ENCODE results near the gene GRAMD1B. TPM values are rescaled to one million over a fixed set of nuclear protein-coding genes. Genes with fewer than 3 reads are reported as not detected.

Gene GRAMD1B
- total RNA-seq, 2 donors from 2014 or later: 28.8 to 39.6 TPM

GRCh38 chr11:123544631-123545375 is 114.7 kb downstream of the GRAMD1B start:
- no peak overlapping the region for H3K27ac Mint-ChIP-seq
- no peaks in the 10 kb centered on the region for H3K9me3 ChIP-seq (ENCODE audit: control insufficient read depth, low read length)
- H3K4me3 ChIP-seq (ENCODE audit: low read length): no peak overlapping the region
- no peaks in the 10 kb centered on the region for H3K27me3 Mint-ChIP-seq (ENCODE audit: insufficient read depth)
- 79 to 88% methylated on average over 9 to 16 of the region's 16 CpGs for WGBS, 2 experiments (ENCODE audit: insufficient coverage in 1 of 2, insufficient read length in 1 of 2)
- no peak overlapping the region for H3K27ac ChIP-seq (ENCODE audit: low read depth, low read length)
- H3K36me3 Mint-ChIP-seq (ENCODE audit: low read depth): no peaks in the 10 kb centered on the region
- H3K9me3 Mint-ChIP-seq: no peaks in the 10 kb centered on the region
- H3K4me3 Mint-ChIP-seq: no peak overlapping the region
- no peak for TF ChIP-seq CTCF (conservative IDR thresholded peaks at IDR 0.05)
- H3K36me3 ChIP-seq (ENCODE audit: control insufficient read depth, insufficient read depth, low read length): peaks cover 20% of the 10 kb centered on the region
- no peak overlapping the region for H3K9ac ChIP-seq (ENCODE audit: extremely low read depth, low read length, poor library complexity, severe bottlenecking)
- H3K4me1 ChIP-seq (ENCODE audit: control insufficient read depth, insufficient read depth, low read length): peaks cover 15% of the 10 kb centered on the region
- H3K4me1 Mint-ChIP-seq: peaks cover 5% of the 10 kb centered on the region
- DNase-seq: no peak
- no peaks in the 10 kb centered on the region for H3K27me3 ChIP-seq (ENCODE audit: control insufficient read depth, insufficient read depth, low read length, poor library complexity, severe bottlenecking)

DNA sequence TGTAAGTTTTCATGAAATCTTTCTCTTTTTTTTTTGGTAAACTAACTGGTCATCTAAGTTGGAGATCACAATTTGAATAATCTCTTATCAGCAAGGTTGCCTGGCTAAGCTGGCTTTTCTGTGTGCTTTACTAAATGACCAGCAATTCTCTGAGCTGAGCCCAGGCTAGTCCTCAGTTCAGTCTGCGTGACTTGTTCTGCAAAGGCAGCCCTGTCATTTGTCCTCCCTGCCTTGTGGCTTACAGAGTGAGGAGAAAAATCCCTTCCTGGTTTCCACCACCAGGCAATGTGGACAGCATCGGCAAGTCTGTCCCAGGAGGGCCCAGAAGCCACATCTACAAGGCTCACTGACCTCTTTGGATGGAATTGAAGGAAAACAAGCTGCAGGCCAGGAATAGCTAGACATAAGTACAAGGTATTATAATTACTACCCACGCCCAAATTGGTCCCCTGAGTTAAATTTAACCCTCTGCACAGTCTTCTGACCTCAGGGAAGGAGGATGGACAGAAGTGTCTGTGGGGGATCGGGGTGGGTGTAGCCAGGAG is 115.7 kb downstream of the GRAMD1B start:
- Histone ChIP-seq H3K27me3 (ENCODE audit: control insufficient read depth, insufficient read depth, low read length, poor library complexity, severe bottlenecking) (no peaks in the 10 kb centered on the region), H3K4me3 (ENCODE audit: low read length) (no peak overlapping the region), H3K9ac (ENCODE audit: extremely low read depth, low read length, poor library complexity, severe bottlenecking) (no peak overlapping the region), H3K9me3 (ENCODE audit: control insufficient read depth, low read length) (no peaks in the 10 kb centered on the region), H3K27ac (ENCODE audit: low read depth, low read length) (no peak overlapping the region), H3K4me1 (ENCODE audit: control insufficient read depth, insufficient read depth, low read length) (peaks cover 16% of the 10 kb centered on the region), H3K36me3 (ENCODE audit: control insufficient read depth, insufficient read depth, low read length) (peaks cover 20% of the 10 kb centered on the region)
- no peaks in the 10 kb centered on the region for H3K27me3 Mint-ChIP-seq (ENCODE audit: insufficient read depth)
- no peak overlapping the region for H3K4me3 Mint-ChIP-seq
- H3K4me1 Mint-ChIP-seq: peaks cover 11% of the 10 kb centered on the region
- TF ChIP-seq CTCF (conservative IDR thresholded peaks at IDR 0.05): no peak
- DNase-seq: no peak
- no peaks in the 10 kb centered on the region for H3K9me3 Mint-ChIP-seq
- H3K27ac Mint-ChIP-seq: no peak overlapping the region
- WGBS, 2 experiments (ENCODE audit: insufficient coverage in 1 of 2, insufficient read length in 1 of 2): 84 to 95% methylated on average over 3 to 4 of the region's 4 CpGs
- H3K36me3 Mint-ChIP-seq (ENCODE audit: low read depth): no peaks in the 10 kb centered on the region

- Histone ChIP-seq H3K4me3 (ENCODE audit: low read length) (no peak overlapping the region), H3K27ac (ENCODE audit: low read depth, low read length) (no peak overlapping the region), H3K9ac (ENCODE audit: extremely low read depth, low read length, poor library complexity, severe bottlenecking) (no peak overlapping the region), H3K36me3 (ENCODE audit: control insufficient read depth, insufficient read depth, low read length) (peaks cover 28% of the 10 kb centered on the region), H3K27me3 (ENCODE audit: control insufficient read depth, insufficient read depth, low read length, poor library complexity, severe bottlenecking) (no peaks in the 10 kb centered on the region), H3K4me1 (ENCODE audit: control insufficient read depth, insufficient read depth, low read length) (peaks cover 16% of the 10 kb centered on the region), H3K9me3 (ENCODE audit: control insufficient read depth, low read length) (no peaks in the 10 kb centered on the region)
- Mint-ChIP-seq H3K27ac (no peak overlapping the region), H3K9me3 (no peaks in the 10 kb centered on the region), H3K4me1 (peaks cover 11% of the 10 kb centered on the region), H3K27me3 (ENCODE audit: insufficient read depth) (no peaks in the 10 kb centered on the region), H3K4me3 (no peak overlapping the region), H3K36me3 (ENCODE audit: low read depth) (no peaks in the 10 kb centered on the region)
- DNase-seq: no peak
- no peak for TF ChIP-seq CTCF (conservative IDR thresholded peaks at IDR 0.05)
- 86 to 100% methylated on average over 1 to 2 of the region's 2 CpGs for WGBS, 2 experiments (ENCODE audit: insufficient coverage in 1 of 2, insufficient read length in 1 of 2)
These were observed 116.4 kb downstream of the GRAMD1B start for GRCh38 chr11:123546515-123546914.
